HG03565 (cell line): Measurements from ENCODE around the gene KAT2B.
"Not testable (repeated sequence)": the region's sequence is repeated elsewhere in the genome, so short reads cannot be mapped to it uniquely, and the experiment has no call there.

Experiments
- ATAC-seq: cut with Tn5 transposase; IDR thresholded peaks from one replicate; pipeline ENCODE4 v1.9.1; 2021; ENCODE audit warnings: mild to moderate bottlenecking, moderate library complexity; ENCODE audit not compliant: unreplicated experiment

Gene KAT2B

DNA sequence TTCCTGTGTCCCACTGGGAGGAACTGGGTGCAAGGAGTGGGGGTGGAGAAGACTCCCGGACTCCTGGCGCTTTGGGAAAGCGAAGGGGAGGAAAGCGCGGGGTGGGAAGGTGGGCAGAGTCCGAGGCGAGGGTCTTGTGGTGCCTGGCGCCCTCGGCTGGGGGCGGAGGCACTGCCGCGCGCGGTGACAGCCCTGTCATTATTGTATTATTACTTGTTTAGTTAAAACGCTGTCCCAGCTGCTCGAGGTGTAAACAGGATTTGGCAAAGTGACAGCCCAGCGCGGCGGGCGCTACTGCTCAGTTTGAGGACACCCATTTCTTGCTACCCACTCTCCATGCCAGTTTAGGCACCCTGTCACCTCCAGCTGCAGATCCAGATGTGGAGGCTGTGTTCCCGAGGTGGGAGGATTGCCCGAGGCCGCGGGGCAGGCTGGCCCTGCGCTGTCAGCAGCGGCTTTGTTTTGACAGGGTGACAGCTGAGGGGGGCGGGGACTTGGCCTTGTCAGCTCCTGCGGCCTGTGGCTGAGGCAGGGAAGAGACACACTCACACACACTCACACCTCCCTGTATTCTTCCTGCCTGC is 1.0 kb downstream of the KAT2B start:
- peak; percentile 33 for ATAC-seq

DNA sequence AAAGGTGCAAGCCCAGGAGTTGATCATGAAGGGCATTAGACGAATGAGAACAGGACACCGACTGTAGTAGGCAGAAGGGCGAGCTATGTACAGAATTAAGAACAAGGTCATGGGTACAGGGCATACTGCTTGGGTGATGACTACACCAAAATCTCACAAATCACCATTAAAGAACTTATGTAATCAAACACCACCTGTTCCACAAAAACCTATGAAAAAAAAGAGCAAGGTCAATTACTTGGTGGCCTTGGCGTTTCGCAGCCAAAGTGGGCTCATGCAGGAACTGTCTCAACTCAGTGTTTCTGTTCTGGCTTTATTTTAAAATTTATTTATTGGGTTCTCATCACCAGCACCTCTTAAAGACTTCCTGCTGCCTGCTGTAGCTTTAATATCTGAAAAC is 2.1 kb downstream of the KAT2B start:
- no peak for ATAC-seq

DNA sequence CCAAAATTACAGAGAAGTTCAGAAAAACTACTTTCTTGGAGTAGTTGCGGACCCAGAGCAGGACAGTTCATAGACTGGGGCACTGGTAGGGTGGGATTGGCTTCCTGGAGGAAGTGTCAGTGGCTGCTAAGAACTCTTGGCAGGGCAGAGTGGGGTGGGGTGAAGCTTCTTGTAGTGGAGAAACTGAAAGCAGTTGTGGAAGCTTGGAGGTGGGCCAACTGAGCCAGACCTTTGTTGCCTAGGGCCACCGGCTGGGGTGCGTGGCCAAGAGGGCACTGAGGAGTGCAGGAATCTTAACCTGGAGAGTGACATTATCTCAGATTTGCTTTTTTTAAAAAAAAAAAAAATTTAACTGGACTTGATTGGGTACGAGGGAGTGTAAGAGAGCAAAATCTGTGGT is 3.1 kb downstream of the KAT2B start:
- ATAC-seq = peak; percentile 17

DNA sequence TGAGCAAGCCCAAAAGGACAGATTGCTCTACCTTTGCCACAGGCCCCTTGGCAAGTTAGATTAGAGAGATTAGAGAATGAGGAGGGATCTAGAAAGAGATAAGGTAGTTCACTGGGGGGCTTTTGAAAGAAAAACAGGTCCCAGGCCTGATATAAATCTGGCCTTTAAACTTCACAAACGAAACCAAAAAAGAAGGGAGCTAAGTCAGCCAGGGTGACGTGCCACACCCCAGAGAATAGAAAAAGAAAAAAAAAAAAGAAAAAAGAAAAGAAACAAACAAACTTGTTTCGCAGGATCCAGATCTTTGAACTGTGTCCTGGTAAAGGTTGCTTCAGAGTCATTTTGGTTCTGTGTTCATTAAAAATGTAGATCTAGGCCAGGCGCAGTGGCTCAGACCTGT is 3.6 kb downstream of the KAT2B start:
- ATAC-seq = no peak

DNA sequence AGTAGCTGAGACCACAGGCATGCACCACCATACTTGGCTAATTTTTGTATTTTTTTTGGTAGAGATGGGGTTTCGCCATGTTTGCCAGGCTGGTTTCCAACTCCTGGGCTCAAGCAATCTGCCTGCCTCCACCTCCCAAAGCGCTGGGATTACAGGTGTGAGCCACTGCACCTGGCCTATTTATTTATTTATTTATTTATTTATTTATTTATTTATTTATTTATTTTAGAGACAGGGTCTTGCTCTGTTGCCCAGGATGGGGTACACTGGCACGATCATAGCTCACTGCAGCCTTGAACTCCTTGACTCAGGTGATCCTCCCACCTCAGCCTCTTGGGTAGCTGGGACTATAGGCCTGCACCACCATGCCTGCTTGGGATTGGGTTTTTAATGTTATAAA is 4.9 kb downstream of the KAT2B start:
- not testable (repeated sequence) for ATAC-seq

DNA sequence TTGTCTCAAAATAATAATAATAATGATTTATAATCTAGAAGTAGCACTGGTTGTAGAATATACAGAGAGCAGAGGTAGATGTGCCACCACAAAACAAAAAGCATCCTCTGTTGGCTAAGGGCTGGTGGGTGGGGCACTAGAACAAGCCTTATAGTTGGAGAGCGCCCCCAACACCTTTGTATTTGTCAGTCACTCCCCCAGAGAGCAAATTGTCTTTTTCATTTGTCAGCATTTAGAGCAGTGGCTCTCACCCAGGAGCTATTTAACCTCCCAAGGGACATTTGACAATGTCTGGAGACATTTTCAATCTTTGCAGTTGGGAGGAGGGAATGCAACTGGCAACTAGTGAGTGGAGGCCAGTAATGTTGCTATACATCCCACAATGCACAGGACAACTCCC is 6.3 kb downstream of the KAT2B start:
- no peak for ATAC-seq

DNA sequence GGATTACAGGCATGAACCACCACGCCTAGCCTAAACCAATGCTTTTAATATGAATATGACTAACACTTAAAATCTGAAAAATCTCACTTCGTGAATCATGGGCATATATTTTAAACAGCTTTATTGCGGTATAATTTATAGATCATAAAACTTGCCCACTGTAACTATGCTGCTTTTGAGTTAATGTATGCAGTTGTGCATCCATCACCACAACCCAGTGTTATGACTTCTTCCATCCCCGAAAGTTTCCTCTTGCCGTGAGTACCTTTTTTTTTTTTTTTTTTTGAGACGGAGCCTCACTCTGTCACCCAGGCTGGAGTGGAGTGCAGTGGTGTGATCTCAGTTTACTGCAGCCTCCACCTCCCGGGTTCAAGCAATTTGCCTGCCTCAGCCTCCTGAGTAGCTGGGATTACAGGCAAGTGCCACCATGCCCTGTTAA is 7.1 kb downstream of the KAT2B start:
- ATAC-seq = no peak

DNA sequence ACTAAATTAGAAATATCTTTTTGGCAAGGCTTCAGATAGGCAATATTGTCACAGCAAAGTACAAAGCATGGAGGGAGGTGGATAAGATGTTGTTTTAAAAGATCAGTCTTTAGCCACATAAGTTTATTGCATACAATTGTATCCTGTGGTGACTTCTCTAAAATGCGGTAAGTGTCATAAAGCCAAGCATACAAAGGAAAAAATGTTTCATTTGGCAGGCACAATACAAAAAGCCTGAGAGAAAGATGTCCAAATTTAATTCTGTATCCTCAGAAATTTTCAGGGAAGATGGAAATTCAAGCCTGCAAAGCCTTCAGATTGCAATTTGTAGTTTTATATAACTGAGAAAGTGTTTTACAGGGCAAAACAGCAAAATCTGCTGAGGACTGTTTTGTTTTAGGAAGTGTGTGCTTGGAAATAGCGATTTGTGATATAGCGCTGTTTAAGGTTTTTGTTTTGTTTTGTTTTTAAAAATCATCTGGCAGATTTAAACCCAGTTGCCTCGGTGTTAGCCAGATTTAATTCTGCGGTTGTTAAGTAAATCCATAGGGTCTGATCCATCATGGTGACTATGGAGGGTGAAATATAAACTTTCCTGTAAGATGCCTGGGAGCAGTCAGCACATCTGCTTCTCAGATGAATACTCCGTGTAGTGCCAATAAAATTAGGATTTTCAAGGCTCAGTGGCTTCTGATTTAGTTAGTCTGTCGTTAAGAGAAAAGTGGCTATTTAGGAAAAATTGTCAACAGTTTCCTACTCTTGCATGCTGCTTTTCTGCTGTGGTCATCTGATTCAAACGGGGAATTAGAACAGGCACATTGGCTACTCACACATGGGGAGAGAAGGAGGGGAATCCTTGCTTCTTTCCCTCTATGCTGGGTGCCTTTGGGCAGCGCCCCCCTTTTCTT is 8.0 kb downstream of the KAT2B start:
- ATAC-seq = no peak

DNA sequence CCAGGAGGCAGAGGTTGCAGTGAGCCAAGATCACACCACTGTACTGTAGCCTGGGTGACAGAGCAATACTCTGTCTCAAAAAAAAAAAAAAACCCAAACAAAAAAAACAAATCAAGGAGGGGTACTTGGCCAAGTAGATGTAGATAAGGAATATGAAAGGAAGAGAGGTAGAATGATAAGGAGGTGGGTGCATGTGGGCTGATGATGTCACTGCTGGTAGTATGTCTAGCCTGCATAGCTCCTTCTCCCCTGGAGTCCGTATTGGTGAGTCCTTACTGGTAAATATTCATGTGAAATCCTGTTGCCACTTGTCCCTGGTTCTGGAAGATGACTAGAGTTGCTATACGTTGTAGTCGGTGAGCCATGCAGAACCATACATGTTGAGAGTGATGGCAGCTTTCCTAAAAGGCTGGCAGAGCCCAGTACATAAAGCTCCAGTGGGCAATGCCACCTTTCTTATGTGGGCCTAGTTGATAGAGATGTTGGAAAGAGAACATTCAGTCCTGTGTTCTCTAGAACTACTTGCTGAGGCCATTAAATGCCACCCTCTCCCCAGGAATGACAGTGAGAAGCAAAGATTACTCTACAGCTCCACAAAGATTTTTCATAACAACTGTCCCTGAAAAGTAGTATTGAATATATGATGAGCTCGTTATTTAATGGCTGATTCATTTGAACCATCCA is 11.0 kb downstream of the KAT2B start:
- no peak for ATAC-seq

DNA sequence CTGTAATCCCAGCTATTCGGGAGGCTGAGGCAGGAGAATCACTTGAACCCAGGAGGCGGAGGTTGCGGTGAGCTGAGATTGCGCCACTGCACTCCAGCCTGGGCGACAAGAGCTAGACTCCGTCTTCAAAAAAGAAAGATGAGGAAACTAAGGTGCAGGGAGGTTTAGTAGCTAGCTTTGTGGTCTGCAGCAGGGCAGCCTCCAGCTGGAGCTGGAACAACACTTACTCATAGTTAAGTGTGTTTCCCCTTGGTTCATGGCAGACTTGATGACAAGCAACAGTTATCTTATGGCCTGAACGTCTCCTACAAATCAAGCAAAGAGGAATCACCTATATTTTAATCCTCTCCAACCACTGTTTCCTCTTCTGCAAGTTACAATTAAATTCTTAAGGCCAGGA is 12.6 kb downstream of the KAT2B start:
- ATAC-seq = no peak

DNA sequence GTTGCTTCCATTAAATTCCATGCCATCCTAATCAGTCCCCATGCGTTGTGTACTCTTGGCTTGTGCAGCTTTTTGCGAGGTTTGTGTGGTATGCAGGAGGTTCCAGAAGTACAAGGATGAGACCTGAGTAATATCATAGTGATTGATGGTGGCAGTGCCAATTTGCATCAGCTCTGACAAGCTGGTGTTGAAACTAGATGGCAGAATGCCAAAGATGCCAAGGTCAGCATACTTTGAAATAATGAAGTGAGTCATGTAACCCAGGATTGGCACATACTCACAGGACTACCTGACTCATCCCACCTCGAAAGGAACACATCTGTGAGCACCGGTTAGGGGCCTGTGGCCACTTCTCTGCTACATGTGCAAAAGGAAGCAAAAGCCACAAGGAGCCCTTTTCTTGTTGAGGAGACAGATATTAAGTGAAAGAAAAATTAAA is 14.3 kb downstream of the KAT2B start:
- ATAC-seq = peak; percentile 70

DNA sequence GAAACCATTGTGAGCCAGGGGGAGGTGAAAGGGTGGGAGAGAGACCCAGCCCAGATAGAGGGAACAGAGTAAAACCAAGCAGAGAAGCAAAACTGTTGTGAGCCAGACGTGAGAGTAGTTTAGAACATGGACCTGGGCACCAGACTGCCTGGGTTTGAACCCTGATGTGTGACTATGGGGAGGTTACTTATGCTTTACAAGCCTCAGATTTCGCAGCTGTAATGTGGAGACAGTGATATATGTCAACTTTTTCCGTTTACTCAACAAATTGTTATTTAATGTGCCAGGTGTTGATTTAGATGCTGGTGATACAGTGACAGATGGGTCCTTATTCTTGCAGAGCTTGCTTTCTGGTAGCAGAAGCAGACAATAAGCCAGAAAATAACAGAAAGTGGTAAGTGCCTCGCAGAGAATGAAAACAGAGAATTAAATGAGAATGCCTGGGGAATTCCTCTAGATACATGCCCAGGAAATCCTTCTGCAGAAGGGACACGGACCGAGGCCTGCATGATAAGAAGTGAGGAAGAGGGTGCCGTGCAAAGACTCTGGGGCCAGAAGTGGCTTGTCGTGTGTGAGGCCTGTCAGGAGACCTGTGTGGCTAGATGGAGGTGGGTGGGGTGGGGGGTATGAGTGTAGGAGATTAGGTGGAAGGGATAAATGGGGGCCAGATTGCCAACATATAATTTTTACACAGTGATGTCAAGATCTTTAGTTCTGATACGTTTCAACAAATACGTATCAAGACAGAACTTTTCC is 15.0 kb downstream of the KAT2B start:
- peak; percentile 16 for ATAC-seq

DNA sequence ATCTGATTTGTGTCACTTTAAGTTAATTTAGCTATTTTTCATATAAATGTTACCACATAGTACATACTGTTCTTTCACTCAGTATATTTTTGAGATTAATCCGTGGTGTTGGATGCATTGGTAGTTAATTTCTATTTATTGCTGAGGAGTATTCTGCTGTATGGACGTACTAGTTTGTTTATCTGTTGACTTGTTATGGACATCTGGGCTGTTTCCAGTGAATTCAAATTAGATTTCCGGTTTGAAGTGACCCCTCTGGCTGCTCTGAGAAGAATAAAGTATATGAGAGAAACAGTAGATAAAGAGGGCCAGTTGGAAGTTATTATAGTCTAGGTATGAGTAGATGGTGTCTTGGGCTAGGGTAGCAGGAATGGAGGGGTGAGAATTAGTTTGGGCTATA is 15.6 kb downstream of the KAT2B start:
- ATAC-seq = no peak

DNA sequence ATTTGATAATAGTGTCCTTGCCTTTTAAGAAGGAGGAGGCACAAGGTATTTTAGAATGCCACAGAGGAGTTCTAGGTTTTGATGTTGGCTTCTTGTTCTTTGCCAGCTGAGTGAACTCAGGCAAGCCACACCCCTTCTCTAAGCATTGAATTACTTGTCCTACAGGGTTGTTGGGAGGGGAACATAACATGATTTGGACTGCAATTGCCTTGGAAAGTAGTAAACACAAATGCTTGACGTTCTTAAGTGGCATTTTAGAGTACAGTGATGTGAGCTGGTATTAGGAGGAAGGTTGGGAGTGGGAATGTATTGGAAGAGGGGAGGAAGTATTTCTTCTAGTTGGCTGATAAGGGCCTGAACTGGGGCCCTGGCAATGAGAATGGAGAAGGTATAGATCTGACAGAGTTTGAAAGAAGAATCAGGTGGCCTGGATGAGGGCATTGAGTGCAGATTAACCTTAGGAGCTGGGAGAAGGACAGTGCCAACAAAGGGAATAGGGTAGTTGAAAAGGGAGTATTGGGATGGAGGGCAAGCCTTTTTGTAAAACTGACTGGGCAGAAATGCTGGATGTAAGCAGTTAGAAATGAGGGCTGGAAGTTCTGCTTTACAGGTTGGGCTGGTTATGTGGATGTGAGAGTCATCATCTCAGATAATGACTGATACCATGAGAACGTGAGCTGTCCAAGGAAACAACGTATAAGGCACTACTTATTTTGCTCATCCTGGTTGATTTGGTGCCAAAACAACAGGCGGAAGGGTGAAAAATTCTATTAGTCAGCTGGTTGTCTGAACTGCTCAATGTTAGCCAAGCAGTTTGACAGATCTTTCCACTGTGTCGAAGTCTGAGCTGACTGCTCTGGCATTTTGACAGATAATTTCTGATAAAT is 16.7 kb downstream of the KAT2B start:
- ATAC-seq = peak; percentile 39

DNA sequence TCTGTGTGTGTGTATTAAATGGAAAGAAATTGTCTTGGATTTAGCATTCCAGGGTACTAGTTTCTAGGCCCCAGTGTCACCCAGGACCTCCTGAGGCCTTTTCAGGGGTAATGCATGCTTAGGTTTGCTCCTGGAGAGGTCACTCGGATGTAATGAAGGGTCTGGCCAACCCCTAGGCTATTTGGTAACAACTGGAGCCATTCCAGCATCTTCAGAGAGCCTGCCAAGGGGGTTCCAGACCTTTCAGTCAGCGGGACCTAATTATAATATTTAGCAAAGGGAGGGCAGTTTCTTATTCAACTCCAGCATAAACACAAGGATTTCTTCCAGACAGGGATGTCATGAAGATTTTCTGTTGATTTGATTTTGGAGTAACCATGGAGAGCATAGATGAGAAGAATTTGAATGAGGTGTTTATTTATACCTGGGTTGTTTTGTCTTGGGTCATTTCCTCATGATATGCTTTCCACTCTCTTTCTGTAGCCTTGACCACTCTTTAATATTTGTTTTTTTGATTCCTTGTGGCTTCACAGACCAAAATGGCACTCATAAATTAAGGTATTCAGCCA is 17.4 kb downstream of the KAT2B start:
- ATAC-seq = no peak

DNA sequence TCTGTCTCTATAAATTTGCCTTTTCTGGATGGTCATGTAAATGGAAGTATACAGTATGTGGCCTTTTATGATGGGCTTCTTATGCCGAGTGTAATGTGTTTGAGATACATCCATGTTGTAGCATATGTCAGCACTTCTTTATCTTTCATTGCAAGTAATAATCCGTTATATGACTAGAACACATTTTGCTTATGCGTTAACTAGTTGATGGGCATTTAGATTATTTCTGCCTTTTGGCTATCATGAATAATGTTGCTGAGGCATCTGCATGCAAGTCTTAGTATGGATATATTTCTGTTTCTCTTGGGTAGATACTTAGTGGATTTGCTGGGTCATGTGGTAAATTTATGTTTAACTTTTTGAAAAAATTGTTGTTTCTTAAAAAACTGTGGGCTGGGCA is 19.7 kb downstream of the KAT2B start:
- ATAC-seq = no peak

DNA sequence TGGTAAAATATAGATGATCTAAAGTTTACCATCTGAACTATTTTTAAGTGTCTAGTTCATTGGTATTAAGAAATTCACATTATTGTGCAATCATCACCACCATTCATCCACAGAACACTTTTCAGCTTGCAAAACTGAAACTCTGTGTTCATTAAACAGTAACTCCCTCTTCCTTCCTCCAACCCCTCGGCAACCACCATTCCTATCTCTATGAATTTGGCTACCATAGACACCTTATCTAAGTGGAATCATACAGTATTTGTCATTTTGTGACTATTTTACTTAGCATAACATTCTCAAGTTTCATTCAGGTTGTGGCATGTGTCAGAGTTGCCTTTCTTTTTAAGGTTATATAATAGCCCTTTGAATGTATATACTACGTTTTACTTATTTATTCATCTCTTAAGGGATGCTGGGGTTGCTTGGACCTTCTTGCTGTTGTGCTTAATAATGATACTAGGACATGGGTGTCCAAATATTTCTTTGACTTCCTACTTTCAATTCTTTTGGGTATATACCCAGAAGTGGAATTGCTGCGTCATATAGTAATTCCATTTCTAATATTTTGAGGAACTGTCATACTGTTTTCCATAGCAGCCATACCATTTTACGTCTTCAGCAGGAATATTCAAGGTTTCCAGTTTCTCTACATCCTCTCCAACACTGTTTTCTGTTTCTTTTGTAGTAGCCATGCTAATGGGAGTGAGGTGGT is 20.9 kb downstream of the KAT2B start:
- ATAC-seq = peak; percentile 50

DNA sequence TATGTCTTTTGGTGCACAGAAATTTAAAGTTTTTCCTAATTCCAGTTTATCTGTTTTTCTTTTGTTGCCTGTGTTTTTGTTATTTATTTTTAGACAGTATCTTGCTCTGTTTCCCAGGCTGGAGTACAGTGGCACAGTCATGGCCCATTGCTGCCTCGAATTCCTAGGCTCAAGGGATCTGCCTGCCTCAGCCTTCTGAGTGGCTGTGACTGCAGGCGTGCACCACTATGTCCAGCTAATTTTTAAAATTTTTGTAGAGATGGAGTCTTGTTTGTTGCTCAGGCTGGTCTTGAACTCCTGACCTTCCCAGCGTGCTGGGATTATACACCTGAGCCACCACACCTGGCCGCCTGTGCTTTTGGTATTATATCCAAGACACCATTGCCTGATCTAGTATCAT is 22.8 kb downstream of the KAT2B start:
- no peak for ATAC-seq

DNA sequence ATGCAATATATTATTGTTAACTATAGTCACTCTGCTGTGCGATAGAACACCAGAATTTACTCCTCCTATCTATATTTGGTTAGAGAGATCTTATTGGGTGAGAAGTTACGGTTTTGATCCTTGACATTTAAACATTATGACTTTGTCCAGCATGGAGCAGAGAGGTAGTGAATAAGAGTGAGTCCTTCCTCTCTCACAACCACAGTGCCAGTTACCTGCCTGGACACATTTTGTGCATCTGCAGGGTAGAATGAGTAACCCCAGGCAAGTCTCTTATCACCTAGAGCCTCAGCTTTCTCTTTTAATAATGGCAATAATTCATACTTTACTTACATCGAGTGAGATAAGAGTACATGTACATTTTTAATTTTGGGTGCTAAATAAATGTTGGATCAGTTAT is 24.1 kb downstream of the KAT2B start:
- no peak for ATAC-seq
